ENCODE data around the gene CPT1A. TPM values are rescaled to one million over a fixed set of nuclear protein-coding genes. Genes with fewer than 3 reads are reported as not detected.
"Not testable (repeated sequence)": the region's sequence is repeated elsewhere in the genome, so short reads cannot be mapped to it uniquely, and the experiment has no call there.

CPT1A gene
- polyA plus RNA-seq, 1 donor (not counting 4 experiments of a cell fraction or from before 2014, with no cell fraction given): 12.9 TPM

- no peak for DNase-seq (ENCODE audit: low read depth, low spot score)
- Histone ChIP-seq H3K27ac (ENCODE audit: control insufficient read depth, insufficient read depth, low read length) (no peak overlapping the region), H3K4me2 (ENCODE audit: control insufficient read depth, extremely low read depth, insufficient read depth, low read depth, low read length) (no peak overlapping the region), H3K36me3 (ENCODE audit: control insufficient read depth in 2 of 2, extremely low read depth in 1 of 2, insufficient read depth in 2 of 2, low read length in 2 of 2) (no peaks in the 10 kb centered on the region), H3K9me3 (ENCODE audit: control insufficient read depth, low read depth, low read length) (peaks cover 4% of the 10 kb centered on the region), H3K79me2 (ENCODE audit: control insufficient read depth, insufficient read depth, low read length) (no peaks in the 10 kb centered on the region), H2AFZ (ENCODE audit: control insufficient read depth, low read length) (no peak overlapping the region), H3K9me1 (ENCODE audit: control insufficient read depth, extremely low read depth, insufficient read depth, low read length) (no peaks in the 10 kb centered on the region), H3K4me1 (ENCODE audit: control insufficient read depth, extremely low read depth, insufficient read depth, low read length) (peaks cover 2% of the 10 kb centered on the region), H3K27me3 (ENCODE audit: control insufficient read depth, extremely low read depth, insufficient read depth, low read length) (peaks cover 16% of the 10 kb centered on the region), H3K4me3 (ENCODE audit: control insufficient read depth in 2 of 3, extremely low read depth in 1 of 3, insufficient read depth in 2 of 3, low read depth in 1 of 3, low read length in 3 of 3) (no peak overlapping the region), H4K20me1 (ENCODE audit: control insufficient read depth, extremely low read depth, insufficient read depth, low read length) (no peaks in the 10 kb centered on the region), H3K9ac (ENCODE audit: control insufficient read depth, extremely low read depth, insufficient read depth, low read length) (no peak overlapping the region)
- dilution Hi-C loops (cut with MboI; ENCODE audit: extremely low pct_ligation_motif_present, low sequenced_read_pairs): no loop called here
- FAIRE-seq: no peak
- TF ChIP-seq CTCF (optimal IDR thresholded peaks at IDR 0.05 in 1 of 3, IDR thresholded peaks at IDR 0.05 in 1 of 3, conservative IDR thresholded peaks at IDR 0.05 in 1 of 3; ENCODE audit: extremely low read depth in 1 of 3, insufficient read depth in 2 of 3, low read length in 3 of 3) (no peak), EZH2 (IDR thresholded peaks at IDR 0.05; ENCODE audit: low read length) (no peak)
These were observed 17.4 kb upstream of the CPT1A start for GRCh38 chr11:68859123-68859522.

GRCh38 chr11:68857037-68857586 is 15.4 kb upstream of the CPT1A start:
- FAIRE-seq (no peak), DNase-seq (ENCODE audit: low read depth, low spot score) (no peak)

GRCh38 chr11:68856425-68857030 is 14.8 kb upstream of the CPT1A start:
- H3K4me2 ChIP-seq (ENCODE audit: control insufficient read depth, extremely low read depth, insufficient read depth, low read depth, low read length); H3K27ac ChIP-seq (ENCODE audit: control insufficient read depth, insufficient read depth, low read length); H3K79me2 ChIP-seq (ENCODE audit: control insufficient read depth, insufficient read depth, low read length); H3K4me3 ChIP-seq (ENCODE audit: control insufficient read depth in 2 of 3, extremely low read depth in 1 of 3, insufficient read depth in 2 of 3, low read depth in 1 of 3, low read length in 3 of 3); FAIRE-seq; H3K9me1 ChIP-seq (ENCODE audit: control insufficient read depth, extremely low read depth, insufficient read depth, low read length); H3K9ac ChIP-seq (ENCODE audit: control insufficient read depth, extremely low read depth, insufficient read depth, low read length); H3K36me3 ChIP-seq (ENCODE audit: control insufficient read depth in 2 of 2, extremely low read depth in 1 of 2, insufficient read depth in 2 of 2, low read length in 2 of 2); H3K9me3 ChIP-seq (ENCODE audit: control insufficient read depth, low read depth, low read length); H3K4me1 ChIP-seq (ENCODE audit: control insufficient read depth, extremely low read depth, insufficient read depth, low read length); DNase-seq (ENCODE audit: low read depth, low spot score); H4K20me1 ChIP-seq (ENCODE audit: control insufficient read depth, extremely low read depth, insufficient read depth, low read length); H2AFZ ChIP-seq (ENCODE audit: control insufficient read depth, low read length); dilution Hi-C loops (cut with MboI; ENCODE audit: extremely low pct_ligation_motif_present, low sequenced_read_pairs): not testable (repeated sequence)
- peaks cover 33% of the 10 kb centered on the region for H3K27me3 ChIP-seq (ENCODE audit: control insufficient read depth, extremely low read depth, insufficient read depth, low read length)

More at GRCh38 chr11:68857037-68857586, 15.4 kb upstream of the CPT1A start:
- no peak overlapping the region for H2AFZ ChIP-seq (ENCODE audit: control insufficient read depth, low read length)
- H3K79me2 ChIP-seq (ENCODE audit: control insufficient read depth, insufficient read depth, low read length): no peaks in the 10 kb centered on the region
- no peak overlapping the region for H3K27ac ChIP-seq (ENCODE audit: control insufficient read depth, insufficient read depth, low read length)
- peaks cover 2% of the 10 kb centered on the region for H3K4me1 ChIP-seq (ENCODE audit: control insufficient read depth, extremely low read depth, insufficient read depth, low read length)
- dilution Hi-C loops (cut with MboI; ENCODE audit: extremely low pct_ligation_motif_present, low sequenced_read_pairs): no loop called here
- H3K9ac ChIP-seq (ENCODE audit: control insufficient read depth, extremely low read depth, insufficient read depth, low read length): no peak overlapping the region
- no peaks in the 10 kb centered on the region for H3K36me3 ChIP-seq (ENCODE audit: control insufficient read depth in 2 of 2, extremely low read depth in 1 of 2, insufficient read depth in 2 of 2, low read length in 2 of 2)
- H3K4me3 ChIP-seq (ENCODE audit: control insufficient read depth in 2 of 3, extremely low read depth in 1 of 3, insufficient read depth in 2 of 3, low read depth in 1 of 3, low read length in 3 of 3): no peak overlapping the region
- H4K20me1 ChIP-seq (ENCODE audit: control insufficient read depth, extremely low read depth, insufficient read depth, low read length): no peaks in the 10 kb centered on the region
- H3K9me3 ChIP-seq (ENCODE audit: control insufficient read depth, low read depth, low read length): no peaks in the 10 kb centered on the region
- TF ChIP-seq EZH2 (IDR thresholded peaks at IDR 0.05; ENCODE audit: low read length) (no peak), CTCF (optimal IDR thresholded peaks at IDR 0.05 in 1 of 3, IDR thresholded peaks at IDR 0.05 in 1 of 3, conservative IDR thresholded peaks at IDR 0.05 in 1 of 3; ENCODE audit: extremely low read depth in 1 of 3, insufficient read depth in 2 of 3, low read length in 3 of 3) (peak in 1 of 3 experiments; percentile 19)
- H3K4me2 ChIP-seq (ENCODE audit: control insufficient read depth, extremely low read depth, insufficient read depth, low read depth, low read length): no peak overlapping the region
- H3K27me3 ChIP-seq (ENCODE audit: control insufficient read depth, extremely low read depth, insufficient read depth, low read length): peaks cover 29% of the 10 kb centered on the region
- no peaks in the 10 kb centered on the region for H3K9me1 ChIP-seq (ENCODE audit: control insufficient read depth, extremely low read depth, insufficient read depth, low read length)
